Endothelial cell (in vitro differentiated cells): Measurements from ENCODE around the gene OR52E4. TPM values are rescaled to one million over a fixed set of nuclear protein-coding genes. Genes with fewer than 3 reads are reported as not detected.

ENCODE experiments used
- DNase-seq: peaks from one replicate; pipeline ENCODE4 v3.0.0; 2021; ENCODE audit warnings: low spot score
- H3K27ac Mint-ChIP-seq: one replicate; pipeline ENCODE4 v1.8.0; 2021; ENCODE audit warnings: mixed read lengths, inconsistent platforms; ENCODE audit not compliant: unreplicated experiment
- H3K27me3 Mint-ChIP-seq: one replicate; pipeline ENCODE4 v1.8.0; 2021; ENCODE audit warnings: mild to moderate bottlenecking, moderate library complexity, mixed read lengths, inconsistent platforms; ENCODE audit not compliant: unreplicated experiment
- H3K36me3 Mint-ChIP-seq: one replicate; pipeline ENCODE4 v1.8.0; 2021; ENCODE audit warnings: mild to moderate bottlenecking, low read depth, mixed read lengths, inconsistent platforms; ENCODE audit not compliant: unreplicated experiment
- H3K4me1 Mint-ChIP-seq: one replicate; pipeline ENCODE4 v1.8.0; 2021; ENCODE audit warnings: mild to moderate bottlenecking, mixed read lengths, inconsistent platforms; ENCODE audit not compliant: unreplicated experiment
- H3K4me3 Mint-ChIP-seq: one replicate; pipeline ENCODE4 v1.8.0; 2021; ENCODE audit warnings: mild to moderate bottlenecking, mixed read lengths, inconsistent platforms; ENCODE audit not compliant: unreplicated experiment
- H3K9me3 Mint-ChIP-seq: one replicate; pipeline ENCODE4 v1.8.0; 2021; ENCODE audit warnings: mixed read lengths, inconsistent platforms; ENCODE audit not compliant: unreplicated experiment
- total RNA-seq: library from RNA; stranded (reverse); fragmentation: NEBNext Ultra II Directional; extraction: Animal tissue kit (Norgen Biotek cat#: 25700); gene quantifications from one replicate; pipeline ENCODE4 v1.2.1, GENCODE V29; 2021; ENCODE audit not compliant: unreplicated experiment
- TF ChIP-seq, protein P1 (sequence below): fragments of 200-600 bp; sonication (generic); IDR thresholded peaks from one replicate; pipeline ENCODE4 v1.5.0; 2021; ENCODE audit warnings: antibody characterized with exemption; ENCODE audit not compliant: unreplicated experiment

The OR52E4 gene
- total RNA-seq, 1 donor from 2014 or later: not detected

DNA sequence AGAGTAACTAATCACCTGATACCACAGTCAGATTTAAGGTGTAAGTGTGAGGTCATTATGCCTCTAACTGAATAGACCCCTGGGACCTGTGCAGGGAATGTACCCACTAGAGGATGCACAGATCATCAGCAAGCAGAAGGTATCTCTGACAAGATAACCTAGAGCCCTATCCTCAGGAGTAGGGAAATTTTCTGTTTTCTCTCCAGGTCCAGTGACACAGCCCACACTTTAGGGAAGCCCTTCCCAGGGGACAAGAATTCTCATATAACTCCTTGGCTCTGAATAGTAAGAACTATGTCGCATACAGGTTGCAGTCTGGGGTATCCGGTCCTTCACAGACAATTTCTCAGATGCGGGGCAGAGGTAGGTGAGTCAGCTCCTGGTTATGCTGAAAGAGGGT lies 12.5 kb downstream of the OR52E4 start, which contains the start of gene OR52E5:
TSS of gene OR52E5 (plus strand) at position 301 of the 400 bp plus-strand sequence. CDS start 7,569 bp downstream, outside the sequence.
- no peaks in the 10 kb centered on the region for H3K27me3 Mint-ChIP-seq
- no peaks in the 10 kb centered on the region for H3K9me3 Mint-ChIP-seq
- DNase-seq: no peak
- no peak within 1 kb of the TSS for H3K27ac Mint-ChIP-seq
- TF ChIP-seq, protein P1, sequence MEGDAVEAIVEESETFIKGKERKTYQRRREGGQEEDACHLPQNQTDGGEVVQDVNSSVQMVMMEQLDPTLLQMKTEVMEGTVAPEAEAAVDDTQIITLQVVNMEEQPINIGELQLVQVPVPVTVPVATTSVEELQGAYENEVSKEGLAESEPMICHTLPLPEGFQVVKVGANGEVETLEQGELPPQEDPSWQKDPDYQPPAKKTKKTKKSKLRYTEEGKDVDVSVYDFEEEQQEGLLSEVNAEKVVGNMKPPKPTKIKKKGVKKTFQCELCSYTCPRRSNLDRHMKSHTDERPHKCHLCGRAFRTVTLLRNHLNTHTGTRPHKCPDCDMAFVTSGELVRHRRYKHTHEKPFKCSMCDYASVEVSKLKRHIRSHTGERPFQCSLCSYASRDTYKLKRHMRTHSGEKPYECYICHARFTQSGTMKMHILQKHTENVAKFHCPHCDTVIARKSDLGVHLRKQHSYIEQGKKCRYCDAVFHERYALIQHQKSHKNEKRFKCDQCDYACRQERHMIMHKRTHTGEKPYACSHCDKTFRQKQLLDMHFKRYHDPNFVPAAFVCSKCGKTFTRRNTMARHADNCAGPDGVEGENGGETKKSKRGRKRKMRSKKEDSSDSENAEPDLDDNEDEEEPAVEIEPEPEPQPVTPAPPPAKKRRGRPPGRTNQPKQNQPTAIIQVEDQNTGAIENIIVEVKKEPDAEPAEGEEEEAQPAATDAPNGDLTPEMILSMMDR: no peak
- H3K4me1 Mint-ChIP-seq: peaks cover 5% of the 10 kb centered on the region
- H3K36me3 Mint-ChIP-seq: no peaks in the 10 kb centered on the region
- no peak within 1 kb of the TSS for H3K4me3 Mint-ChIP-seq

DNA sequence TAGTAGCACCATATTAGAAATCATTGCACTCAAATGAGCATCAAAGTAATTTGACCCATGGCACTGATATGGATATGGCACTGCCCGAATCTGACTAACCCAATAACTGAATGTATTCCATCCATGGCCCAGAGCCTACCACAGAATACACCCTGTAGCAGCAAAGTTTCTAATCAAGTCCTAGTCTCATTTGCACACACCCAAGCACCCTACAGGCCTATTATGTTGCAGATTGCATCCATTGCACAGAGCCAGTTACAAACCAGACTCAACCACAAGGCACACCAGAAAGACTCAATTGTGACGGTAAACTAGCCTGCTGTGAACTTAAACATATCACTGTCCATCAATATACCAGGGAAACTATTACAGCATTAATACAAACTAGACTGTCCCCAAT lies 19.1 kb downstream of the OR52E4 start:
- no peak overlapping the region for H3K4me3 Mint-ChIP-seq
- no peak overlapping the region for H3K27ac Mint-ChIP-seq

DNA sequence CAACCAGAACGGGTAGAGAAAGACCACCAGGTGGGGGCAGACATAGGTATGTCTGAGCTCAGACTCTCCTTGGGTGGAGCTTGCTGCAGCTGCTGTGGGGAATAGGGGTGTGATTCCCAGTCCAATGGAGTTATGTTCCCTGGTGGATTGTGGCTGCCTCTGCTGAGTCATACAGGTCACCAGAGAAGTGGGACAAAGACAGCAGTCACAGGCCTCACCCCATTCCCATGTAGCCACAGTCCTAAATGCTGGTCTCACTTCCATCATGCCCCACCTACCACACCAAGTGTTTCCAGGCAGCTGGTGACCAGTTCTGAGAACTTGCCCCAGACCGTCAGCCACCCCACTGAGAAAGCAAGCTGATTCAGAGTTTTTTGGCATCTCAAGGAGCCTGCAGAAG lies 30.1 kb downstream of the OR52E4 start:
- Mint-ChIP-seq H3K9me3 (peaks cover 4% of the 10 kb centered on the region), H3K4me3 (no peak overlapping the region), H3K27ac (no peak overlapping the region), H3K27me3 (no peaks in the 10 kb centered on the region), H3K36me3 (peaks cover 3% of the 10 kb centered on the region), H3K4me1 (no peaks in the 10 kb centered on the region)
- TF ChIP-seq, protein P1: no peak
- DNase-seq: no peak

More for the DNA sequence above, 19.1 kb downstream of the OR52E4 start:
- TF ChIP-seq, protein P1: no peak
- no peak for DNase-seq
- Mint-ChIP-seq H3K4me1 (no peaks in the 10 kb centered on the region), H3K9me3 (no peaks in the 10 kb centered on the region), H3K27me3 (no peaks in the 10 kb centered on the region), H3K36me3 (no peaks in the 10 kb centered on the region)

DNA sequence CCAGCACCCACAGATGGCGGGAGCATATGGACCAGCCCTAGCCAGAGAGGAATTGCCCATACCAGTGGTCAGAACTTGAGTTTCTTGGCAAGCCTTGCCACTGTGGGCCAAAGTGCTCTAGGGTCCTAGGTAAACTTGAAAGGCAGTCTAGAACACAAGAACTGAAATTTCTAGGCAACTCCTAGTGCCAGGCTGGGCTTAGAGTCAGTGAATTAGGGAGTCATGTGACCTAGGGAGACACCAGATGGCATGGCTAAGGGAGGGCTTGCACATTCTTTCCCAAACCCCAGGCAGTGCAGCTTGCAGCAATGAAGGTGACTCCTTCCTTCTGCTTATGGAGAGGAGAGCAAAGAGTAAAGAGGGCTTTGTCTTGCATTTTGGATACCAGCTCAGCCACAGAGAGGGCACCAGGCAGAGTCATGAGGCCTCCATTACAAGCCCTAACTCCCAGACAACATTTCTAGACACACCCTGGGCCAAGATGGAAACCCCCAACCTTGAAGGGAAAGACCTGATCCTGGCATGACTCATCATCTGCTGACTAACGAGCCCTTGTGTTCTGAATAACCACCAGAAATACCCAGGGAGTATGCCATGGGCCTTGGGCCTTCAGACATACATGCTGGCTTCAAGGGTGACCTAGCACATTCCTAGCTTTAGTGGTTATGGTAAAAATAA lies 42.5 kb downstream of the OR52E4 start:
- TF ChIP-seq, protein P1: no peak
- no peak overlapping the region for H3K27ac Mint-ChIP-seq
- DNase-seq: no peak
- H3K27me3 Mint-ChIP-seq: peaks cover 2% of the 10 kb centered on the region
- no peaks in the 10 kb centered on the region for H3K4me1 Mint-ChIP-seq
- no peaks in the 10 kb centered on the region for H3K36me3 Mint-ChIP-seq
- no peaks in the 10 kb centered on the region for H3K9me3 Mint-ChIP-seq
- H3K4me3 Mint-ChIP-seq: no peak overlapping the region

DNA sequence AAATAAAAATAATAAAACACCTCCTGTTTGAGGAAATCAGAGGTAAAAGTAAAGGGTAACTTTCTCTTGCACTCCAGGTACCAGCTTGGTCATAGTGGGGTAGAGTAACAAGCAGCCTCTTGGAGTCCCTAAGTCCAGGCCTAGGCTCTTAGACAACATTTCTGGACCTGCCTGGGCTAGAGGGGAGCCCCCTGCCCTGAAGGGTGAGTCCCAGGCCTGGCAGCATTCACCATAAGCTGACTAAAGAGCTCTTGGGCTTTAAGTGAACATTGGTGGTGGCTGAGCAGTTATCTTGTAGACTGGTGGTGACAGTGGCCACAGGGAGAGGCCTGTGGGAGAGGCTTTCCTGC lies 43.0 kb downstream of the OR52E4 start:
- H3K36me3 Mint-ChIP-seq: no peaks in the 10 kb centered on the region
- H3K4me1 Mint-ChIP-seq: no peaks in the 10 kb centered on the region
- no peaks in the 10 kb centered on the region for H3K9me3 Mint-ChIP-seq
- TF ChIP-seq, protein P1: no peak
- DNase-seq: no peak
- peaks cover 5% of the 10 kb centered on the region for H3K27me3 Mint-ChIP-seq
- no peak overlapping the region for H3K4me3 Mint-ChIP-seq
- H3K27ac Mint-ChIP-seq: no peak overlapping the region
